ENCODE results near the gene TSPAN18. TPM values are rescaled to one million over a fixed set of nuclear protein-coding genes. Genes with fewer than 3 reads are reported as not detected.

The TSPAN18 gene
- total and polyA plus RNA-seq, 2 of the 8 experiments (the other 6 are each of a cell fraction or from before 2014, with no cell fraction given): 5.2 to 10.2 TPM

GRCh38 chr11:44775985-44776446, 49.3 kb downstream of the TSPAN18 start:
- CTCF ChIA-PET (ENCODE audit: partially characterized antibody): interaction anchor here (0.6 to 7.6 kb wide), 44 partner anchors 11 to 568 kb away, joined by 3 to 132 read pairs (median 9); no protein-coding TSS in a partner anchor
- H3K9me3 ChIP-seq (ENCODE audit: insufficient read depth in 2 of 2, low read depth in 1 of 2, low read length in 1 of 2): no peaks in the 10 kb centered on the region
- no peak overlapping the region for H2BK12ac ChIP-seq (ENCODE audit: low read depth, low read length)
- no peak overlapping the region for H3K4ac ChIP-seq (replicated peaks; ENCODE audit: insufficient read length, low read depth, low read length)
- no peak for FAIRE-seq
- no peaks in the 10 kb centered on the region for H4K20me1 ChIP-seq (replicated peaks in 1 of 2; ENCODE audit: control insufficient read depth in 1 of 2, insufficient read depth in 2 of 2, low read length in 2 of 2)
- peak in 1 of 2 experiments; percentile 33 for DNase-seq (ENCODE audit: low read depth in 1 of 2, low spot score in 2 of 2)
- H2BK5ac ChIP-seq (ENCODE audit: low read depth, low read length): no peak overlapping the region
- no peak overlapping the region for H2BK120ac ChIP-seq (replicated peaks; ENCODE audit: low read depth, low read length)
- no peak overlapping the region for H3K4me2 ChIP-seq (ENCODE audit: insufficient read depth in 1 of 2, low read depth in 2 of 2, low read length in 2 of 2)
- no peaks in the 10 kb centered on the region for H3K36me3 ChIP-seq (ENCODE audit: control insufficient read depth in 2 of 4, insufficient read depth in 4 of 4, low read length in 3 of 4)
- H3K4me1 ChIP-seq (replicated peaks in 1 of 4; ENCODE audit: control insufficient read depth in 3 of 4, insufficient read depth in 4 of 4, low read length in 3 of 4): peaks cover 12 to 29% (median 16%) of the 10 kb centered on the region in 4 experiments
- H3K4me3 ChIP-seq (ENCODE audit: extremely low read depth in 1 of 4, insufficient read depth in 2 of 4, low read depth in 3 of 4, low read length in 4 of 4): no peak overlapping the region
- no peak overlapping the region for H2AK5ac ChIP-seq (ENCODE audit: low read depth, low read length)
- H2AFZ ChIP-seq (ENCODE audit: low read length): no peak overlapping the region
- H3K79me2 ChIP-seq (ENCODE audit: control insufficient read depth in 1 of 2, insufficient read depth in 2 of 2, low read length in 2 of 2): no peaks in the 10 kb centered on the region
- H3K79me1 ChIP-seq (ENCODE audit: low read depth, low read length): no peaks in the 10 kb centered on the region; the same call in 1 of the 2 replicates
- H4K8ac ChIP-seq (ENCODE audit: extremely low read depth, insufficient read depth, low read length): no peak overlapping the region
- no peak overlapping the region for H3K14ac ChIP-seq (ENCODE audit: insufficient read length)
- peaks cover 2% of the 10 kb centered on the region; the same call in 1 of the 2 replicates for H3K23me2 ChIP-seq (ENCODE audit: low read depth, low read length)
- no peak overlapping the region for H4K91ac ChIP-seq (replicated peaks; ENCODE audit: insufficient read length, low read length)
- no peak overlapping the region for H3K27ac ChIP-seq (ENCODE audit: low read depth, low read length)
- H3K23ac ChIP-seq (ENCODE audit: insufficient read length): no peak overlapping the region
- no peak overlapping the region for H4K5ac ChIP-seq (ENCODE audit: insufficient read length, low read depth, low read length)
- no peak overlapping the region; the same call in 1 of the 2 replicates for H2BK20ac ChIP-seq (ENCODE audit: low read length)
- H3K56ac ChIP-seq (replicated peaks; ENCODE audit: insufficient read length, low read depth, low read length): no peak overlapping the region
- H2BK15ac ChIP-seq (ENCODE audit: low read length): no peak overlapping the region
- no peaks in the 10 kb centered on the region for H3K27me3 ChIP-seq (replicated peaks in 1 of 4; ENCODE audit: control insufficient read depth in 3 of 4, extremely low read depth in 1 of 4, insufficient read depth in 3 of 4, low read length in 3 of 4)
- H3K18ac ChIP-seq (ENCODE audit: extremely low read depth, low read length): no peak overlapping the region
- POLR2A ChIA-PET (ENCODE audit: partially characterized antibody): interaction anchor here (1.1 kb wide), 1 partner anchor 154 kb away, joined by 3 read pairs; no protein-coding TSS in a partner anchor
- TF ChIP-seq CTCF (IDR thresholded peaks at IDR 0.05; ENCODE audit: control extremely low read depth in 1 of 3, insufficient read depth in 1 of 3, low read depth in 1 of 3, low read length in 3 of 3) (no peak), CHD1 (IDR thresholded peaks at IDR 0.05; ENCODE audit: low read depth, low read length) (no peak), TCF12 (IDR thresholded peaks at IDR 0.05; ENCODE audit: low read depth, low read length) (no peak), SRF (IDR thresholded peaks at IDR 0.05; ENCODE audit: low read depth, low read length) (no peak), BCL11A (IDR thresholded peaks at IDR 0.05; ENCODE audit: low read depth in 2 of 2, low read length in 2 of 2) (no peak), CHD2 (IDR thresholded peaks at IDR 0.05; ENCODE audit: low read length) (no peak), TAF7 (optimal IDR thresholded peaks at IDR 0.05; ENCODE audit: borderline replicate concordance, low read depth, low read length) (no peak), EZH2 (IDR thresholded peaks at IDR 0.05; ENCODE audit: low read depth, low read length, severe bottlenecking) (no peak), BRCA1 (IDR thresholded peaks at IDR 0.05; ENCODE audit: low read depth, low read length) (no peak), POU5F1 (IDR thresholded peaks at IDR 0.05; ENCODE audit: low read depth, low read length) (no peak), PHF8 (conservative IDR thresholded peaks at IDR 0.05; ENCODE audit: low read depth, low read length) (no peak)
- H3K9ac ChIP-seq (replicated peaks in 1 of 4; ENCODE audit: extremely low read depth in 1 of 4, low read depth in 3 of 4, low read length in 3 of 4): no peak overlapping the region
- WGBS, 2 experiments (ENCODE audit: extremely low coverage in 1 of 2, insufficient coverage in 1 of 2, insufficient read length in 1 of 2, insufficient replicate concordance in 2 of 2, low coverage in 1 of 2, low lambda C conversion rate in 2 of 2, missing lambda C conversion rate in 1 of 2): 86% methylated on average over 7 of the region's 7 CpGs; no CpG with 5 or more reads in 1 of the 2 experiments
